Naive thymus-derived CD4-positive, alpha-beta T cell (primary cell): ENCODE data around the gene OR6C2. TPM values are rescaled to one million over a fixed set of nuclear protein-coding genes. Genes with fewer than 3 reads are reported as not detected.
"Not testable (repeated sequence)": the region's sequence is repeated elsewhere in the genome, so short reads cannot be mapped to it uniquely, and the experiment has no call there.

Experiments
- ATAC-seq: fragments of 150-1000 bp; cut with Tn5 transposase; 2 replicates; pipeline ENCODE4 v1.10.0; 2021; ENCODE audit warnings: mild to moderate bottlenecking, moderate library complexity
- CTCF ChIA-PET: fragments of 350-600 bp; sonication (Branson Sonifier 250); formaldehyde crosslinking; loops from one replicate; lab custom pipeline; 2021; ENCODE audit warnings: antibody characterized with exemption; lab: Charles Lee
- POLR2A ChIA-PET: fragments of 350-600 bp; sonication (Branson Sonifier 250); formaldehyde crosslinking; loops from one replicate; lab custom pipeline; 2021; ENCODE audit warnings: antibody characterized with exemption, inconsistent platforms; lab: Charles Lee
- DNase-seq, 9 donors: peaks; one replicate each; pipeline versions ENCODE4 v3.0.0 to v3.0.0-alpha.2; 2020 to 2022; ENCODE audit warnings: mixed read lengths in 1 of 9
- H3K27ac ChIP-seq: one replicate; pipeline ENCODE4 v1.7.0; 2013; ENCODE audit warnings: mild to moderate bottlenecking, low read depth, low read length, moderate library complexity
- H3K27me3 ChIP-seq, 2 donors: one replicate each; pipeline ENCODE4 v1.7.0; 2013; ENCODE audit warnings: low read length in 2 of 2, mild to moderate bottlenecking in 2 of 2, moderate library complexity in 2 of 2; ENCODE audit not compliant: control insufficient read depth in 2 of 2, insufficient read depth in 2 of 2
- H3K36me3 ChIP-seq, 3 experiments: 1 replicate in 2 of 3; 2 replicates in 1 of 3; pipeline ENCODE4 v1.7.0; 2013; ENCODE audit warnings: low read length in 3 of 3, mild to moderate bottlenecking in 3 of 3, moderate library complexity in 1 of 3; ENCODE audit not compliant: insufficient read depth in 3 of 3, control insufficient read depth in 2 of 3
- H3K4me1 ChIP-seq, 2 donors: one replicate each; pipeline ENCODE4 v1.7.0; 2013; ENCODE audit warnings: low read length in 2 of 2, mild to moderate bottlenecking in 2 of 2, moderate library complexity in 1 of 2; ENCODE audit not compliant: control insufficient read depth in 2 of 2, insufficient read depth in 2 of 2
- H3K4me3 ChIP-seq: 2 replicates; pipeline ENCODE4 v1.7.0; 2013; ENCODE audit warnings: mild to moderate bottlenecking, low read length
- H3K9me3 ChIP-seq, 3 experiments: 1 replicate in 2 of 3; 2 replicates in 1 of 3; pipeline ENCODE4 v1.7.0; 2013; ENCODE audit warnings: low read length in 3 of 3; ENCODE audit not compliant: control insufficient read depth in 2 of 3
- H3K27ac Mint-ChIP-seq, 9 donors: one replicate each; pipeline ENCODE4 v1.8.0; 2020 to 2022; ENCODE audit warnings: mixed read lengths in 9 of 9, mild to moderate bottlenecking in 8 of 9, moderate library complexity in 5 of 9, inconsistent platforms in 2 of 9
- H3K27me3 Mint-ChIP-seq, 5 donors: one replicate each; pipeline ENCODE4 v1.8.0; 2021 to 2022; ENCODE audit warnings: mixed read lengths in 5 of 5, mild to moderate bottlenecking in 1 of 5
- H3K36me3 Mint-ChIP-seq, 5 donors: one replicate each; pipeline ENCODE4 v1.8.0; 2020 to 2022; ENCODE audit warnings: mixed read lengths in 5 of 5, mild to moderate bottlenecking in 3 of 5, inconsistent platforms in 1 of 5
- H3K4me1 Mint-ChIP-seq, 7 donors: one replicate each; pipeline ENCODE4 v1.8.0; 2020 to 2022; ENCODE audit warnings: mixed read lengths in 7 of 7, mild to moderate bottlenecking in 3 of 7, inconsistent platforms in 1 of 7
- H3K4me3 Mint-ChIP-seq, 10 donors: one replicate each; pipeline ENCODE4 v1.8.0; 2020 to 2022; ENCODE audit warnings: mild to moderate bottlenecking in 10 of 10, mixed read lengths in 10 of 10, moderate library complexity in 6 of 10, inconsistent platforms in 2 of 10
- H3K9me3 Mint-ChIP-seq, 11 donors: one replicate each; pipeline ENCODE4 v1.8.0; 2020 to 2022; ENCODE audit warnings: mixed read lengths in 11 of 11, mild to moderate bottlenecking in 4 of 11, inconsistent platforms in 1 of 11, moderate library complexity in 1 of 11
- intact Hi-C, 2 donors: fragments of 100-400 bp; cut with micrococcal nuclease; formaldehyde crosslinking; loops; one replicate each; pipeline ENCODE4 v1.15.1; 2023
- polyA plus RNA-seq, 2 donors: library from polyadenylated mRNA; unstranded; fragments of 300-500 nt; fragmentation: Illumina TruSeq; gene quantifications; one replicate each; pipeline ENCODE4 v1.2.3, GENCODE V29; 2021
- total RNA-seq, 6 experiments: library from RNA in 5 of 6; stranded (reverse) in 5 of 6; gene quantifications; 1 replicate in 5 of 6; 2 replicates in 1 of 6; pipeline ENCODE4 v1.2.3 and lab custom pipeline; 2021 to 2026

The OR6C2 gene
- total and polyA plus RNA-seq, 7 experiments from 2014 or later: not detected

DNA sequence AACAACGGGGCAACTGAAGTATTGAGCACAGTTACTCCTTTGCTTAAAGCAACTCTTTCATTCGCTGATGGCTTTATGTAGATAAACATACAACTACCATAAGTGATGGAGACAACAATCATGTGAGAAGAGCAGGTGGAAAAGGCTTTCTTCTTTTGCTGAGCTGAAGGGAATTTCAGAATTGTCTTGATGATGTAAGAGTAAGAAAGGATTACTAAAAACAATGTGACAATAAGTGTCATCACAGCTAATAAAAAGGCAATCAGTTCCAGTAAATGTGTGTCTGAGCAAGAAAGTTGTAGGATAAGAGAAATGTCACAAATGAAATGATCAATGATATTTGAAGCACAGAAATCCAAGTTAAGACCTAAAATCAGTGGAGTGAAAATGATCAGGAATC is 25.4 kb downstream of the OR6C2 start:
- Histone ChIP-seq H3K27ac (no peak overlapping the region), H3K36me3 (no peaks in the 10 kb centered on the region), H3K9me3 (no peaks in the 10 kb centered on the region), H3K4me1 (no peaks in the 10 kb centered on the region), H3K27me3 (no peaks in the 10 kb centered on the region), H3K4me3 (no peak overlapping the region)
- ChIA-PET CTCF (interaction anchor here (0.8 kb wide), 1 partner anchor 76 kb away, joined by 4 read pairs; no protein-coding TSS in a partner anchor), POLR2A (no interaction called here)
- H3K27ac Mint-ChIP-seq: no peak overlapping the region
- no peak for ATAC-seq
- peaks cover 0 to 5% (median 3%) of the 10 kb centered on the region in 11 donors for H3K9me3 Mint-ChIP-seq
- H3K27me3 Mint-ChIP-seq: peaks cover 18 to 35% (median 22%) of the 10 kb centered on the region in 5 donors
- no peaks in the 10 kb centered on the region for H3K36me3 Mint-ChIP-seq
- H3K4me3 Mint-ChIP-seq: no peak overlapping the region
- no peak for DNase-seq
- intact Hi-C loops: no loop called here
- no peaks in the 10 kb centered on the region for H3K4me1 Mint-ChIP-seq

DNA sequence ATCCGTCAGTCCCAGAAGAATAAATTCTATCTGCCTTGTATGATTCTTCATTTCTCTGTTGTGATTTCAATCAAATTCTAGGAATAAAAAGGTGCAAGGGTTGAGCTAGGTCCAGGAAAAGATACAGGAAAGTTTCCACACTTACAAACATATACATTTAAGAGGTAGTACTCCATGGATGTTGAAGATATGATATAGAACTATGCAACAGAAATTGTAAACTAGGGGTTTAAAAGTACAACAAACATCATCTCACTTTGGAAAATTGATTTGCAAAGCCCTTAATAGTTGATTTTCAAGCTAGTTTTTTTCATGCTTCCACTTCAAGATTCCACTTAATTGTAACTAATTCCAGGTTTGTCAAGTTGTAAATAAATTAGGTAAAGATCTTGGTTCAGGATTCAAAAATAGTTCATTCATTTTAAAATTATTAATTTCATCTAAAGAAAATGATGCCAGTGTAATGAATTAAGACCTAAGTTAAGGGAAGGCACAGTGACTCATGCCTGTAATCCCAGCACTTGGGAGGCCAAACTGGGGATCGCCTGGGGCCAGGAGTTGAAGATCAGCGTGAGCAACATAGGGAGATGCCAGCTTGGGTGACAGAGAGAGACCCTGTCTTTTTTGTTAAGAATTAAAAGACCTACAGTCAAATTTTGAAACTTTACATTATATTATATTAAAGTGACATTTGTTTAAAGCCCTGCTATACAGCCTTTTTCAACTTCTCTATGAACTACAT is 26.4 kb downstream of the OR6C2 start, which contains the start of gene OR6C70:
OR6C70 (minus strand) TSS at position 51 of the 742 bp plus-strand sequence; CDS start at position 51, 0 bp downstream.
- DNase-seq (no peak), ATAC-seq (no peak)
- Histone ChIP-seq H3K27ac (no peak within 1 kb of the TSS), H3K4me1 (no peaks in the 10 kb centered on the region), H3K4me3 (no peak within 1 kb of the TSS), H3K9me3 (no peaks in the 10 kb centered on the region), H3K36me3 (no peaks in the 10 kb centered on the region), H3K27me3 (no peaks in the 10 kb centered on the region)
- Mint-ChIP-seq H3K4me3 (no peak within 1 kb of the TSS), H3K27ac (no peak within 1 kb of the TSS), H3K36me3 (no peaks in the 10 kb centered on the region), H3K4me1 (no peaks in the 10 kb centered on the region), H3K27me3 (peaks cover 18 to 35% (median 21%) of the 10 kb centered on the region in 5 donors), H3K9me3 (peaks cover 0 to 3% (median 0%) of the 10 kb centered on the region in 11 donors)
- intact Hi-C loops: no loop called here
- ChIA-PET CTCF (no interaction called here), POLR2A (no interaction called here)

DNA sequence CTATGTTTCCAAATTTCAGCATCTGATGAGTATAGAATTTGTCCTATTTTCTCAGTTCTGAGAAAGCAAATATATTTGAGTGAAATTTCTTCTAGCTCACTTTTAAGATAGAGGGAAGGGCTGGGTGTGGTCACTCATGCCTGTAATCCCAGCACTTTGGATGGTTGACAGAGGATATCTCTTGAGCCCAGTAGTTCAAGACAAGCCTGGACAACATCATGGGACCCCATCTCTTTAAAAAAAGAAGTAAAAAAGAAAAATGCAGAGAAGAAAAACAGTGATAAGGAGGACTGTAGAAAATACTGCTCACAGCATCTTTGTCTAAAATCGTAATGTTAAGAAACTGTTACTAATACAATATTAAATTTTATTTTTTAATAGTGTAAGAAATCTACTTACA is 28.4 kb downstream of the OR6C2 start:
- intact Hi-C loops: no loop called here
- Mint-ChIP-seq H3K27ac (no peak overlapping the region), H3K27me3 (peaks cover 16 to 37% (median 21%) of the 10 kb centered on the region in 5 donors), H3K4me3 (no peak overlapping the region), H3K4me1 (no peaks in the 10 kb centered on the region), H3K9me3 (peaks cover 0 to 3% (median 0%) of the 10 kb centered on the region in 11 donors), H3K36me3 (no peaks in the 10 kb centered on the region)
- Histone ChIP-seq H3K9me3 (no peaks in the 10 kb centered on the region), H3K27ac (no peak overlapping the region), H3K36me3 (no peaks in the 10 kb centered on the region), H3K27me3 (no peaks in the 10 kb centered on the region), H3K4me1 (no peaks in the 10 kb centered on the region), H3K4me3 (no peak overlapping the region)
- no peak for ATAC-seq
- ChIA-PET POLR2A (no interaction called here), CTCF (no interaction called here)
- no peak for DNase-seq

DNA sequence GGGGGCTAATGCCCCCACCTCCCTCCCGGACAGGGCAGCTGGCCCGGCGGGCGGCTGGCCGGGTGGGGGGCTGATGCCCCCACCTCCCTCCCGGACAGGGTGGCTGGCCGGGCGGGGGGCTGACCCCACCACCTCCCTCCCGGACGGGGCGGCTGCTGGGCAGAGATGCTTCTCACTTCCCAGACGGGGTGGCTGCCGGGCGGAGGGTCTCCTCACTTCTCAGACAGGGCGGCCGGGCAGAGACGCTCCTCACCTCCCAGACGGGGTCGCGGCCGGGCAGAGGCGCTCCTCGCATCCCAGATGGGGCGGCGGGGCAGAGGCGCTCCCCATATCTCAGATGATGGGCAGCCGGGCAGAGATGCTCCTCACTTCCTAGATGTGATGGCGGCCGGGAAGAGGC is 35.3 kb downstream of the OR6C2 start:
- H3K9me3 ChIP-seq, H3K4me3 ChIP-seq, H3K4me3 Mint-ChIP-seq, POLR2A ChIA-PET, H3K27me3 ChIP-seq, H3K36me3 Mint-ChIP-seq, CTCF ChIA-PET, DNase-seq, H3K4me1 ChIP-seq, H3K27ac Mint-ChIP-seq, H3K9me3 Mint-ChIP-seq, intact Hi-C loops, H3K4me1 Mint-ChIP-seq, ATAC-seq, H3K36me3 ChIP-seq, H3K27ac ChIP-seq: not testable (repeated sequence)
- H3K27me3 Mint-ChIP-seq: peaks cover 2 to 53% (median 39%) of the 10 kb centered on the region in 5 donors

DNA sequence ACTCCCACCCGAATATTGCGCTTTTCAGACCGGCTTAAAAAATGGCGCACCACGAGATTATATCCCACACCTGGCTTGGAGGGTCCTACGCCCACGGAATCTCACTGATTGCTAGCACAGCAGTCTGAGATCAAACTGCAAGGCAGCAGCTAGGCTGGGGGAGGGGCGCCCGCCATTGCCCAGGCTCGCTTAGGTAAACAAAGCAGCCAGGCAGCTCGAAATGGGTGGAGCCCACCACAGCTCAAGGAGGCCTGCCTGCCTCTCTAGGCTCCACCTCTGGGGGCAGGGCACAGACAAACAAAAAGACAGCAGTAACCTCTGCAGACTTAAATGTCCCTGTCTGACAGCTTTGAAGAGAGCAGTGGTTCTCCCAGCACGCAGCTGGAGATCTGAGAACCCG is 40.4 kb downstream of the OR6C2 start:
- H3K4me1 ChIP-seq, H3K4me3 ChIP-seq, POLR2A ChIA-PET, H3K27ac ChIP-seq, CTCF ChIA-PET, H3K27me3 ChIP-seq, intact Hi-C loops, H3K27ac Mint-ChIP-seq, H3K9me3 ChIP-seq, DNase-seq, H3K4me3 Mint-ChIP-seq, H3K36me3 Mint-ChIP-seq, H3K4me1 Mint-ChIP-seq, ATAC-seq, H3K36me3 ChIP-seq, H3K9me3 Mint-ChIP-seq: not testable (repeated sequence)
- H3K27me3 Mint-ChIP-seq: peaks cover 0 to 36% (median 28%) of the 10 kb centered on the region in 5 donors

DNA sequence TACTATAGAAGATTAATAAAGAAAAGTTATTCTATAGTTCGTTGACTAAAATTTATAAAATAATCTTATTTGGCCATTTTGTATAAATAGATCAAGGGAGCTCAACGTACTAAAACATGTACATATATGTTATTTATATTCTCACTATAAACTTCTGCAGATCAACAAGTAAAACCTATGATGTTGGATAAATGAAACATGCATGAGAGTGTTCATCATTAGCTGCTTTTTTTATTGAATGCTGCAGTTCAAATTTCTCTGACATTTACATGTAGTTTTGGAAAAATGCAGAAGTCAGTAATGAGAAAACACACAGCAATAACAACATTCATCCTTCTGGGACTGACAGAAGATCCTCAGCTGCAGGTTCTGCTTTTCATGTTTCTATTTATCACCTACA is 48.2 kb downstream of the OR6C2 start, which contains the start of gene OR6C68:
OR6C68 (plus strand) TSS at position 301 of the 400 bp plus-strand sequence; CDS start at position 301, 0 bp downstream.
- H3K27me3 Mint-ChIP-seq: peaks cover 0 to 31% (median 10%) of the 10 kb centered on the region in 5 donors
- H3K4me3 Mint-ChIP-seq: no peak within 1 kb of the TSS
- peaks cover 0 to 2% (median 0%) of the 10 kb centered on the region in 11 donors for H3K9me3 Mint-ChIP-seq
- no peak within 1 kb of the TSS for H3K27ac Mint-ChIP-seq
- ATAC-seq (no peak), DNase-seq (no peak)
- Histone ChIP-seq H3K27me3 (no peaks in the 10 kb centered on the region), H3K27ac (no peak within 1 kb of the TSS), H3K9me3 (no peaks in the 10 kb centered on the region), H3K4me1 (no peaks in the 10 kb centered on the region), H3K36me3 (no peaks in the 10 kb centered on the region), H3K4me3 (no peak within 1 kb of the TSS)
- no peaks in the 10 kb centered on the region for H3K36me3 Mint-ChIP-seq
- CTCF ChIA-PET: no interaction called here
- no peaks in the 10 kb centered on the region for H3K4me1 Mint-ChIP-seq
- POLR2A ChIA-PET: interaction anchor here (0.5 kb wide), 1 partner anchor 684 kb away, joined by 3 read pairs; no protein-coding TSS in a partner anchor
- intact Hi-C loops: no loop called here

DNA sequence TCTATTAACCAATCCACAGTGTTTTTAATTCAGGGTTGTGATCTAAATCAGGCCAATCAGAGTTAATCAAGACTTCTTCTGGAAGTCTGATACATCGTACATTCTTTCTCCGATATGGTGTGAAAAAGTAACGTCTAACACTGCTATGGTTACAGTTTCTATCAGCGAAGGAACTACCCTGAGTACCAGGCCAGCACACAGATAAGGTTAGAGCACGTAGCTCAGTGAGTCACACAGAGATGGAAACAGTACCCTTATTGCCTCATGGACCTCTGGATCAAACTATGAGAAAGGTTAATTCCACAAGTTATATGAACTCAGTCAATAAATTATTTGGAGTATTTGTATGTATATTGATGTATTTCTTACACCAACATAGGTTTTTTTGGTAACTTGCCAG is 51.6 kb downstream of the OR6C2 start:
- Histone ChIP-seq H3K4me1 (no peaks in the 10 kb centered on the region), H3K36me3 (no peaks in the 10 kb centered on the region), H3K9me3 (no peaks in the 10 kb centered on the region), H3K4me3 (no peak overlapping the region), H3K27me3 (no peaks in the 10 kb centered on the region), H3K27ac (no peak overlapping the region)
- ATAC-seq: no peak
- ChIA-PET CTCF (no interaction called here), POLR2A (no interaction called here)
- no peaks in the 10 kb centered on the region for H3K4me1 Mint-ChIP-seq
- H3K4me3 Mint-ChIP-seq: no peak overlapping the region
- intact Hi-C loops: no loop called here
- no peaks in the 10 kb centered on the region for H3K9me3 Mint-ChIP-seq
- H3K27ac Mint-ChIP-seq: no peak overlapping the region
- H3K27me3 Mint-ChIP-seq: peaks cover 0 to 31% (median 18%) of the 10 kb centered on the region in 5 donors
- no peaks in the 10 kb centered on the region for H3K36me3 Mint-ChIP-seq
- no peak for DNase-seq
